ENCODE results near the gene TTLL11.

DNA sequence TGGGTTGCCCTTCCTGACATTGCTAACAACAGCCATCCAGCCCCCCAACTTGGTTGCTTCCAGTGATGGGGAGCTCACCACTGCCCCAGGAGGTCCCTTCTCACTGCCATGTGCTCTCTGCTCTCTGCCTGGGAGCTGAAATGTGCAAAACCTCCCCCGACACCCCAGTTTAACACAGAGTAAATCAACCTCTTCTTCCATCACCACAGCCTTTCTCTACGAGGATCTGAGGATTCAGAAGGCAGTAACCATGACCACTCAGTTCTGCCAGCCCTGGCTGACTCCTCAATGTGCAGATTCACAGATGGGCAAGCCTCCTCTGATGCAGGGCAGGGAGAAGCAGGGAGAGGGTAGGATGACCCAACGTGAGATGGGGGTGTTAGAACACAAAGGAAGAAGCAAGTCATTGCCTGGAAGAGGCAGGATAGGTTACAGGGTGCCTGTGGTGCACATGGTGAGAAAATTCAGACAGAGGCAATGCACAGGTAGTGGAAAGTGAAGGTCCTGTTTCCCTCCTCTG is 256.7 kb downstream of the TTLL11 start:
- no peak for TF ChIP-seq EZH2 (IDR thresholded peaks at IDR 0.05; ENCODE audit: insufficient read depth, poor library complexity, severe bottlenecking)
- no peak for TF ChIP-seq EZH2phosphoT487 (IDR thresholded peaks at IDR 0.05; ENCODE audit: insufficient read depth, low read depth)
